ENCODE results near the gene ANGEL1.

The ANGEL1 gene

DNA sequence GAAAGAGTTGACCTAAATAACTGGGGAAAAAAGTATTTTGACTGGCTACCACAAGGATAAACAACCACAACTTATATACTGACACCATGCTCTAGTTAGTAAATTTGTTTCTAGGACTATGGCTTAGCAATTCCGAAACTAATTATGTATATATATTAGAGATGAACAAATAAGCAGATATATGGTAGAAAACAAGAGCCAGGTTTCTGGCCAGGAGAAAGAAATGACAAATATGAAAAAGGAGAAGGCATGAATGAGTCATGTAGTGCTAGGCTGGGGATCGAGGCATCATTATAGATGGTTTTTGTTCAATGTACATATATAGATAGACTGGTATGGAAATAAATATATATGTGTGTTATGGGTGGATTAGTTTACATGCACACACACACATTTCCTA, 8.0 kb upstream of the ANGEL1 start:
- DNase-seq, result no peak

DNA sequence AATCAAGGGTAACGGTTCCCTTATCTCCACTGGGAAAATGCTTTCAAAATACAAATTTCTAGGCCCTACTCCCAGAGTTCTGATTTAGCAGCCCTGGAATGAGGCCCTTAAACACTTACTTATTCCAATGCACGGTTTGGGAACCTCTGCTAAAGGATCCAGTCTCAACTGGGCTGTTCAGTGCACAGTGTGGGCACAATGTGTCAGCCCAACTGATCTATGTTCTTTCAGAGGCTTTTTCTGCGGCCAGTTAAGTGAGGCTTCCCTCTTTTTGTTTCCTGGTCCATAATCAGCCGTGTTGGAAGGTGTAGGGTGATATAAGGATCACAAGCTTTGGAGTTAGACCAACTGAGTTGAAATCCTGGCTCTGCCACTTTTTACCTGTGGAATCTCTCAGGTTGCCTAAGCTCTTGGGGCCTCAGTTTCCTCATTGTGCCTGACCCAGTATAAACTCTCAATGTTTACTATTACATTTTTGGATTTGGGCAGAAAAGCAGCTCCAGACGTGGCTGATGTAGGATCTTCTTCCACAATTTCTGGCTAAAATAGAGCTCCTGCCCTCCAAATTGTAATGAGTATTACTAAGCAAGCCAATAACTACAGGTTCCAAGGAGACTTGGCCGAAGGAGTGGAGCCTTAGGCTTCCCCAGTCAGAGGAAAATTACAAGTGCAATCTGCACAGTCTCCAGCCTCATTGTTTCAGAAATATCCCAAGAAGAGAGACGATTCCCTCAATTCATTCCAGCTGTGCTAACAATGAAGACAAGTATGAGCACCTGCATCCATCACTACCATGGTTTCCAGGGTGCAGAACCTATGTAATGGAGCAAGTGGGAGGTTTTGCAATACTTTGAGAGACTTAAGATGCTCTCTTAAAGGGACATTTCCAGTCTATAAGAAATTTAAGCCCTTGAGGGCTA, 2.3 kb upstream of the ANGEL1 start:
- no peak for DNase-seq

DNA sequence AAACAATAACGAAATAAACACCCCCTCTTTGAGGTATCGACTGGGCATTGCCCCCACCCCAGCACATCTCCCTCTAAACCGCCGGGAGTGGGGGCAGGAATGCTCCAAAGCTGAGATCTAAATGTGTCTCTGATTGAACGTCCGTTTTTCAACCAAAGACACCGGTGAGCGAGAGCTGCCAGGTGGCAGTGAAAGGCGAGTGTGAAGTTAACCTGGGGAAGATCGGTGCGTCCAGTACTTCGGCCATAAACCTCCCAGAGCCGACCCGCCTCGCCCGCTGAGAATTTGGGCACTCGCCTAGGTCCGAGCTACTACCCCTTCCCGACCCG, 625 bp downstream of the ANGEL1 start:
- peak in 1 of 2 experiments; percentile 51 for DNase-seq

DNA sequence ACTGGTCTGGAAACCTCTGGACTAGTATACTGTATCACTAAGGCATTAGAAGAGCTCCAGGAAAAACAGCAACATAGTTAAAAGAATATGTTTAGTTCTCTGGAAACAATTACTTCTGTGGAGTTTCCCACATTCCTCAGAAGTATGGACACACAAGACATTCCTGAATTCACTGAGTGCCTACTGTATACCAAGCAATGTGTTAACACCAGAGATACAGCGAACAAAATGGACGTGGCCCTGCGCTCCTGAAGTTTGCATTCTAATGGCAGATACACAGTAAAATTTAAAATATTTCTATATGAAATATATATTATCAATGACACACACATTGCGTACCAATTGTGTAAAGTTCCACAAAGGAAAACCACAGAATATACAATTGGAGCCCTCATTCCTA, 1.1 kb downstream of the ANGEL1 start:
- no peak for DNase-seq

DNA sequence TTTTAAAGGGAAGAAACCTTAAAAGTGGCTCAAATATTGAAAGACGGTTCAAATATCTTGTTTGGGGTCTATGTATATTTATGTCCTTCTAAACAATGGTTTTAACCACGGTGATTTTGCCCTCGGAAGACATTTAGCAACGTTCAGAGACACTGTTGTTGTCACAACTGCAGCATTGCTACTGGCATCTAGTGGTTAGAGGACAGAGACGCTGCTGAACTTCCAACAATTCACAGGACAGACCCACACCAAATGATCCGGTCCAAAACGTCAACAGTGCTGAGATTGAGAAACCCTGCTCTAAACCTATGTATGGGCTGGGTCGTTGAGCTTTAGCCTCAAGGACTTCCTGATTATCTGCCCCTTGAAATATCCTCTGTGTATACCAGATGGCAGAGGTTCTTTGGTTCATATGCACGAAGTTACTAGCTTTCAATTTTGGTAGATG, 1.7 kb downstream of the ANGEL1 start:
- peak; percentile 65 to 78 for DNase-seq

DNA sequence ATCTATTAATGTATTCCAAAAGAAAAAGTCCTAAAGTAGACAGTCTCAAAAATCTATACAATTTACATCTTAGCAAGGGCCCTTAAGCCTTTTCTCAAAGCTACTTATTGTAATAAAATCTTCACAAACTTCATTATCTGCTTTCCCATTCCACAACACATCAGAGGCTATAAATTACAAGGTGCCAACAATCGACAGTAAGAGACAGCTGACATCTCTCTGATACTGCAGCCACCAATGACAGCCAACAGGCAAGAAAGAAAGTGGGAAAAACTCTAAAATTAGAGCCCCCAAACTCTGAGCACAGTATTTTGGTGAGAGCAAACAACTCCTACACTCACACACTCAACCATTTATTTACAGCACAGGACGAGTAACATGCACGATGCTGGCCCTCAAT, 2.2 kb downstream of the ANGEL1 start:
- DNase-seq, result no peak

DNA sequence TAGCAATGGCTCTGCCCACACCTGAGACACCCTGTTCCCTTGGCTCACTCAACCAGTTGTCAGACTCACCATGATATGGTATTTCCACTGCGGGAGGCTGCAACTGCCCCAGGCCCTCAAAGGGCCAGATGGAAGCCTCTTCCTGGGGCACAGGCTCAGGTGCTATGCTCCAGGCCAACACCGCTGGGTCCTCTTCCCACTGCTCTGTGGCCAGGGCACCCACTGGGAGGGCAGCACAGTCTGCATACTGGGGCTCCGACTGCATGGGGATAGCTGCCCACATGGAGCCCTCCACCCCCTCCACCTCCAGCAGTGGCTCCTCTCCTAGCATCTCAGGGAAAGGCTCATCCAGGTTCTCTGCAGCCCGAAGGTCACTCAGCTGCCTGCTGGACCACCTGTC, 3.7 kb downstream of the ANGEL1 start:
- DNase-seq, result no peak

DNA sequence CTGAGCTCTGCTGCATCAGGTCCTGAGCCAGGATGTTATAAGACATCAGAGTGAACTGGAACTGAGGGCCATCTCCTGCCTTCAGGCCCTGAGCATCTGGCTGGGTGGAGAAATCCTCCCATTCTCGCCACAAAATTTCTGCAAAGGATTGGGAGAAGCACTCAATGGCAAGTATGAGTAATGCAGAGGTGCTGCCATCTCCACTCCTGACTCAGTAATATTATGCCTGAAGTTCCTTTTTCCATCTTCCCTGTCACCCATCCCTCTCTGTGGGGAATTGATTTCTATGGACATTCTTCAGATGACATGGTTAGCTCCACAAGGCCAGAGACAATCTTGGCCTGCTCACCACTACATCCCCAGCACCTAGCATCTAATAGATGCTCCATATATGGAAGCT, 4.7 kb downstream of the ANGEL1 start:
- DNase-seq, result no peak

DNA sequence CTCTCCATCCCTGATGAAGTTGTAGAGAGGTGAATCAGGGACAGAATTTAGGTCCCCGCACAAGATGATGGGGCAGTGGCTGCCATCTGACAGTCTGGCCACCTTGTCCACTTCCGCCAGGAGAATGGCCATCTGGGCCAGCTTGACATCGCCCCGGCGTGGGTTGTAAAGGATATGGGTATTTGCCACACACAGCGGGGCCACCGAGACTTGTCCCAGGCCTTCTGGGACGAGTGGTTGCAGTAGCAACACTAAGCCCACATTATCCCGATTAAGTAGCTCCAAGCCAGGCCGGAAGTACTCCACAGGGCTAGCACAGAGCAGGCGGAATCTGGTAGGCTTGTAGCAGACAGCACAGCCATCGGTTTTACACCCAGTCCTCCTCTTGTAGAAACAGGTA, 6.2 kb downstream of the ANGEL1 start:
- no peak for DNase-seq

DNA sequence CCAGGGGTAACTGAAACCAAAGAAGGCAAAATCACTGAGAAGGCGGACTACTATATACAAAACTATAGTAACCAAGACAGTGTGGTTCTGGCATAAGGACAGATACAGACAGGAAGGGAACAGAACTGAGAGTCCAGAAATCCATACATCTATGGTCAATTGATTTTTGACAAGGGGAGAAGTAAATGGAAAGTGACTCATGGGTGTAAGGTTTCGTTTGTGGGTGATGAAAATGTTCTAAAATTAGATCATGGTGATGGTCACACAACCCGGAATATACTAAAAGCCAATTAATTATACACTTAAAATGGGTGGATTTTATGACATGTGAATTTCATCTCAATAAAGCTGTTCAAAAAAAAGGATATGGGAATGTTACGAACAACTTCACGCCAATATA, 18.7 kb downstream of the ANGEL1 start:
- DNase-seq, result no peak

DNA sequence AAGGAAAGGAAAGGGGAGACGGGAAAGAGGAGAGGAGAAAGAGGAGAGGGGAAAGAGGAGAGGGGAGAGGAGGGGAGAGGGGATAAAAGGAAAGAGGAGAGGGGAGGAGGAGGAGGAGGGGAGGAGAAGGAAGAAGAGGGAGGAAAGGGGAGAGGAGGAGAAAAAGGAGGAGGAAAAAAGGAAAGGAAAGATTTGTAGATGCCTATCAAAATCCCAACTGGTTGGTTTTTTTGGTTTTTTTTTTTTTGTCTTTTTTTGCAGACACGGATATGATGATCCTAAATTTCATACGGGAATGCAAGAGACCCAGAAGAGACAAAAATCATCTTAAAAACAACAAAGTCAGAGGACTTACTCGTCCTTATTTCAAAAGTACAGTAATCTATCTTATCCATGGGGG, 19.4 kb downstream of the ANGEL1 start:
- no peak for DNase-seq

DNA sequence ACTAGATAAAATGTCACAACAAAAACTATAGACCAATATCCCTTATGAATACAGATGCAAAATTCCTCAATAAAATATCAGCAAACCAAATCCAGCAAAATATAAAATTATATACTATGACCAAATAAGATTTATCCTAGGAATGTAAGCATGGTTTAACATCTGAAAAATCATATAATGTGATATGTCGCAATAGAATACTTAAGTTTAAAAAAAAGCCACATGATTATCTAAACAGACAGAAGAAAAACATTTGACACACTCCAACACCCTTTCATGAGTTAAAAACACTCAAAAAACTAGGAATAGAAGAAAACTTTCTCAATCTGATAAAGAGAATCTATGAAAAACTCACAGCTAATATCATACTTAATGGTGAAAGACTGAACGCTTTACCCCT, 20.3 kb downstream of the ANGEL1 start:
- no peak for DNase-seq

DNA sequence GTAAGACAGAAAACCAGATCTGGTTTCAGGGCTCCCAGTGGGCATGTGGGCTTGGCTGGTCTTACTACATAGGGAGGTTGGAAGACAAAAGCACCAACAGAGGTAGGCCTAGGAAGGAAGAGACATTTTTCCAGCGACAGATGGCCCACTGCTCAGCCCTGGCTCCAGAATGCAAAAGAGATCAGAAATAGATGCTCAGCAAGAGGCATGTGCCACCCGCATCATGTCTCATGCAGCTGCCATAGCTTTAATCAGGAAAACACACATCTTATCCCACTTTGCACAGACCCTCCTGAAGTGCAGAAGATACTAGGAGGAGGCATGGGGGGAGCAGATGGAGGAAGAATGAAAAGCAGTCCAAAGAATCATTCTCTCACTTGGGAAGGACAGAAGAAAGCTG, 26.1 kb downstream of the ANGEL1 start:
- peak; percentile 94 to 99 for DNase-seq

DNA sequence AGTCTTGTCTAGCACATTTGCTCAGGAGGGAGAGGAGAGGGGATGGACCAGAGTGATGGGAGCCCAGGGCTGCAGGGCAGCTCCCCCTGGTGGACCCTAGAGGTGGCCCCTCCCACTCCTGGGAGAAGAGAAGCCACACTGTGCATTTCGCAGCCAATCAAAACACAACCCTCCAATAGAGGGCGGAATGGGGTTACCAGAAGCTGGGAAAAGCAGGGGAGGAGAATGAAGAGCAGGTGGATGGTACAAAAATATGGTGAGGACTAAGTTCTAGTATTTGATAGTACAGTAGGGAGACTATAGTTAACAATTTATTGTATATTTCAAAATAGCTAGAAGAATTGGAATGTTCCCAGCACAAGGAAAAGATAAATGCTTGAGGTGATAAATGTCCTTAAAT, 27.8 kb downstream of the ANGEL1 start:
- peak; percentile 93 to 96 for DNase-seq

DNA sequence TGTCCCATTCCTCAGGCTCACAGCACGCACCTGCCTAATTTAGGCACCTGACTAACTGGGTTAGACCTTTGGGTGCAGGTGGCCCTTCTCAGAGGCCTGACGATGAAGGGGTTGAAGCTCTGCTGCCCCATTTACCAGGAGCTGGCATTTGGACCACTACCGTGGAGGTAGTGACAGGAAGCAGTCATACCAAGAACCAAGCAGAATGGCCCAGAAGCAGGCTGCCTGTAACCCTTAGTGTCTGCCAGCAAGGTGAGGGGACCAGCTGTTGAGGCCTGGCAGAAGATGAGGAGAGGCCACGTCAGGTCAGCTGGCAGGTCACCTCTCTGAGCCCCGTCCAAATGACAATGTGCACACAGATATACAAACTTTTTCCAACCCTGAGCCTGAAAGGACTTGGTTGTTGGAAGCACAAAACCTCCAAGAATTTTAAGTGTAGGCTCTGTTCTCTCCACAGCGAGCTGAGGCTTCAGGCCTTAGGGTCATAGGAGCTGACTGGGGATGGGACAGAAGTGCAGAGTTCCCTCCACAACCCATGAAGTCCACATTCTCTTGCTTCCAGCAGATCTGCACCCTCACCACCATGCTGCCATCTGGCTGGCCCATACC, 28.3 kb downstream of the ANGEL1 start:
- DNase-seq, result no peak

DNA sequence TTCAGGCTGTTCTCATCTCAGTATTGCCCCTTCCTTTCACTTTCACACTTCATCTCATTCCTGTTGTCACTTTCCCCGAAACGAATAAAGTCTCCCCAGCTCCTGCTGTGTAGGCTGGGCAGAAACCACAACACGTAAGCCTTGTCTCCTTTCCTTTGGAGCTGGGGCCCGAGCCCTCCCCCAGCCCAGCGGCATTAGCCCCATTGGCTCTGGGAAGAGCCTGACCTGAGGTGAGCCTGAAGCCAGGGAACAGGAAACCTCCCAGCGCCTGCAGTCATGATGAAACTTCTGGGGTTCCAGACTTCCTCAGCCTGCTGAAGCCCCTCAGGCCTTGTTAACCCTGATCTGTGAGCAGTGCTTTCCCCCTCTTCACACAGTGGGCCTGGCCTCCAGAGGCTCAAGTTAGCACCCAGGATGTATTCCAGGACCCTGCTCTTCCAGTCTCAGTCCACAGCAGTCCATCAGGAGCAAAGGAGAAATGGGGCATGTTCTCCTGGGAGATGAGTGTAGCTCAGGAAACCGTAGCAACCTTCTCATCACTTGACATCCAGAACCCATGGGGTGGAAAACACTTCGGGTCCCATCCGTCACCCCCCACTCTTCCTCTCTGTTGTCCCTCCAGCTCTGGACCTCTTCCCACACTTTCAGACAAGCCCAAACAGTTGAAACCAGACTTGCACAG, 29.7 kb downstream of the ANGEL1 start:
- no peak for DNase-seq

DNA sequence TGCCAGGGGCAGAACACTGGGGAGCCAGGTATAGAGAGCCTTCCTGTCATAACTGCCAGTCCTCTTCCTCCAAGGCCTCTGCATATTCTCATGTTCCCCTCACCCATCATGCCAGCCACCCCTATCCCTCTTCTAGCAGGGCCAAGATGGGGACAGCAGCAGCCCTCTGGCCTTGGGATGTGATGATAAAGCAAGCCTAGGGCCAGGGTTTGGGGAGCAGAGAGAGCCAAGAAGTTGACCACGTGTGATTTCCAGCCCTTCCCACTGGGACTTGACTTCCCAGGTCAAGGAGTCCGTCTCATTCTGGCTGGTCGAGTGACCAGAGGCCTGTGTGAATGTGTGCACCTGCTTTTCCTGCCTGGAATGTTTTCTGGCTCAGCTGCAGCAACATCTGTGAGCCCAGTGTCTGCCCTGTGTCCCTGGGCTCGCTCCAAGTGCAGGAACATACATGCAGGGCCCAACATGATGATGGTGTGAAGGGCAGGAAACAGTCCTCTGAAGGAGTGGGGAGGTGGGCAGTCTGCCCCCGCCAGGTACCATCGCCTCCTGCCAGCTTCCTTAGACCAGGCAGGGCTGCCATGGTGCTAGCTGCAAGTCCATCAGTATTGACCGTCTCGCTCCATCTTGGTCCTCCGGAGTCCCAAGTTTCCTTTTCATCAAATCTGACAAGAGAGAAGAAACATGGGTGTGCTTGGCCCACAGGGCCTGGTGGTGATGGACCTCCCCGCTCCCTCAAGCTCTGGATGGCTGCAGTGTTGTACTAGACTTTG, 30.4 kb downstream of the ANGEL1 start:
- DNase-seq, result no peak

DNA sequence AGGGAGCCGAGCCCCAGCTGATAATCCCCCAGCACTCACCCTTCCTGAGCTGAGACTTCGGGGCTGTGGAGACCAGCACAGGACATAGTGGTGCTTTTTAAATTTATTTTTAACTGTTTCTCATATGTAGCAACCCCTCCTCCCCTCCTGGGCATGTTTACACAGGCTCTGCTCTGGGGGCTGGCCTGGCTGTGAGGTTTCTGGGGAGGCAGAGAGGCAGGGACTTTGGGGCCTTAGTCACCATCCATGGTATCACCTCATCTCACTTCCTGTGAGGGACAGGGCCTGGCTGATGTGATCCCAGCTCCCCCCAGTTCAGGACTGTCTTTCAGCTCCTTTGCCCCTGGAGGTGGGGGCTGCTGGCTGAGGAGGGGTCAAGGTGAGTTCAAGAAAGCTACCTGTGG, 31.0 kb downstream of the ANGEL1 start:
- no peak for DNase-seq

DNA sequence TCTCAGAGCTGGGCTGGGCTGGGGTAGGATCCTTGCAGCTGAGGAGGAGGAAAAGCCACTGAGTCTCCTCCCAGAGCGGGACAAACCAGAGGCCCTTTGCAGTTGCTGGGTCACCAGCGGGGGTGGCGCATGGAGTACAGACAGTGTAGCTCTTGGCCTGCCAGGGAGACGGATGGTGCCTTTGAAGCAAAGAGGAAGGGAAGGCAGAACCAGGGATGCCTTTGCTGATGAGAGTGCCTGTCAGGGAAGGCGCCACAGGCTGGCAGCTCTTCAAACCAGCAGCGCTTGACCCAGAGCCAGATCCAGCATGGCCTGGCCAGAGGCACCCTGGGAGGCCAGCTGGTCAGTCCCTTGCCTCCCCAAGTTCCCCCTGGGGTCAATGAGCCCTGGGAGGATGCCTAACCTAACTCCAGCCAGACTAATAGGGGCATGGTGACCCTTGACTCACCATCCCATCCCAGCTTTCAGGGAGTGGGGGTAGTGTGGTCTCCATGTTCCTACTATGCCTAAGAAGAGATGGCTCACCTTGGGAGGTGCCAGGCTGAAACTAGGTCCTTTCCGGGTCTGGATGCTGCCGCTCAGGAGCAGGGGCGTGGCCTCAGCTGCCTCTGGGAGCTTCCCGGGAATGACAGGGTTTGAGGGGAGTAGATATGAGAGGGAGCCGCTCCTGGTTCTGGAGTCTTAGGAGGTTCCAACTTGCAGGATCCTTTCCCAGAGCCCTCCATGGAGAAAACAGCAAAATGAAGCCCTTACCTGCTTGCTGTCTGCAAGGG, 31.6 kb downstream of the ANGEL1 start:
- no peak for DNase-seq

DNA sequence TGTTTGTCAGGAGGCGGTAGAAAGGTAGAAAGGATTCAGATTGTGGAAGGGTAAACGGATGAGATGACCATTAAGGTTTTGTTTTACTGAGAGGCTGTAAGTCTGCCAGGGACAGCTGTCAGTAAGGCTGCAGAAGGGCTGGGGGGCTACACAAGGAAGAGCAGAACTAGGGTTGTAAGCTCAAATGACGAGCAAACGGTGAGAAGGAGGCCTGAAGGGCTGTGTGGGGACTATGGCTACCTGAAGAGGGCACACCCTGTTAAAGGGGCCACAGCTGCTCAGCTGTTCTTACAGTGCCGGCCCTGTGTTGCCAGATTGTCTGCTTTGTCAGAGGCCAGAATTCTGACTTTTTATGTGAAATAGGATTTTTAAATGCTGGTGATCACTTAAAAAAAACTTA, 32.3 kb downstream of the ANGEL1 start:
- peak in 1 of 2 experiments; percentile 40 for DNase-seq

DNA sequence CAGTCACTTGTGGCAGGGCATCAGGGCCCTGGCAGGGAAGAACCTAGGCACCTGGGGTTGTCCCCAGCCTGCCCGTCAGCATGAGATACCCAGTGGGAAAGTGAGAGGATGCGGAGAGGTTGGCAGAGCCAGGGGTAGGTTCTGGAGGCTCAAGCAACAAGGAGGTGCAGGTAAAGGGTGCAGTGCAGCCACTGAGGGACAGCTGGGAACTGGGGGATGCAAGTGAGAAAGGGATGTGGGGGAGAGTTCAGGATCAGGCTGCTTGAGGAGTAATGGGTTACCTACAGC, 32.7 kb downstream of the ANGEL1 start:
- no peak for DNase-seq

DNA sequence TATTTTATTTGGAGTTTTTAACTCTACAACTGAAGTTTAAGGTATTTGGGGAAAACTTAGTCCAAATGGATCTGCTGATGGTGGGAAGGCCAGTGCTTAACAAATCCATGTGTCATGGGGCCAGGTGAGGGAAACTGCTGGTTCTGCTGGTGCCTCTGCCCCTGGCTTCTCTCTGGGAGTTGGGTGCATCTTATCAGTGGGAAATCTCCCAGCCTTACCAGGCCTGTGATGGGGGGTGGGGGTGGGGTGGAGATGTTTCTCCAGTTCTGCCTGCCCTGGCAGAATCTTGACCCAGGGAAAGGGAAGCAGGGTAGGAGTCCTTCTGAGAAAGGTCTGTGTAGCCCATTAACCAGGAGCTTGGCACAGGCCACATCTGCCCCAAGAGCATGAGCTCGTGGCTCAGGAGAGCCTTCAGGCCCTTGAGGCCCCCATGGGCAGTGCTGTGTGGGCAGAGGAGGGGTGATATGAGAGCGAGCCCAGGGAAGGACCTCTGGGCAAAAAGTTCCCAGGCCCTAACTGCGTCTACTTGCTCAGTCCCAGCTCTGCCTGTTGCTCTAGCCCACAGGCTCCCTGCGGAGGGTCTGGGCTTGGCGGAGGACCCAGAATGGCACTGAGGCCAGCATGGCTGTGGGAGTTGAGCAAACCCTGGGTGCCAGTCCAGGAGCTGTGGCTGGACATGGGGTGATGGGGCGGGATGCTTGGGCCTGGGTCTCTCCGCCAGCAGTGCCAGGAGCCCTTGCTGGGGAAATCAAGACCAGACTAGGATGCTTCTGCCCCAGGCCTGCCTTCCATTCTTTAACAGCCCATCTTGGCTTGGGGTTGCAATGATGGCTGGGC, 33.2 kb downstream of the ANGEL1 start:
- DNase-seq, result no peak
